Measurements from ENCODE around the gene C3orf85.
"Not testable (repeated sequence)": the region's sequence is repeated elsewhere in the genome, so short reads cannot be mapped to it uniquely, and the experiment has no call there.

Gene C3orf85

DNA sequence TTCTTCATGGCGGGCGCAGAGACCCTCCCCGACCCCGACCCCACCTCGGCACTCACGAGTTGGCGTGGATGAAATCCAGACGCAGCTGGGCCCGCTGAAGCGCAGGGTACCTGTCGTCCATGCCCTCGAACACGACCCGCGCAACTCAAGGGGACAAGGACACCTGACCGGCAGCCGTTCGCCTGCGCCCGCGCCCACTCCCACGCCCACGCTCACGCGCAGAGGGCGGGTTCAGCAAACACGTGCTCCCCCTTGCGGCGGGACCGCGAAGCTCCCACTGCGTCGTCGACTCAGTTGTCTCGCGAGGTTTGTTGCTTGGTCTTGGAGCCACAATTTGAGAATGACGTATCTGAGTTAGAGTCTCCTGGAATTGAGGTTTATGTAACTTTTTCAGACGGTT, 18.6 kb upstream of the C3orf85 start, which contains the start of gene MORC1:
MORC1 (minus strand) TSS at position 196 of the 400 bp plus-strand sequence; CDS start at position 121, 75 bp downstream.
- H3K27me3 ChIP-seq (replicated peaks; ENCODE audit: control insufficient read depth, insufficient read depth, low read length): no peaks in the 10 kb centered on the region
- no peak within 1 kb of the TSS for H3K4me3 ChIP-seq (ENCODE audit: low read length)
- no peaks in the 10 kb centered on the region for H3K9me3 ChIP-seq (ENCODE audit: control insufficient read depth, low read length)
- no peak for DNase-seq (ENCODE audit: low read depth)
- H3K36me3 ChIP-seq (ENCODE audit: control insufficient read depth, insufficient read depth, low read length, severe bottlenecking): no peaks in the 10 kb centered on the region
- H3K9ac ChIP-seq (ENCODE audit: low read length): no peak within 1 kb of the TSS
- H3K4me1 ChIP-seq (ENCODE audit: control insufficient read depth, insufficient read depth, low read length): no peaks in the 10 kb centered on the region

DNA sequence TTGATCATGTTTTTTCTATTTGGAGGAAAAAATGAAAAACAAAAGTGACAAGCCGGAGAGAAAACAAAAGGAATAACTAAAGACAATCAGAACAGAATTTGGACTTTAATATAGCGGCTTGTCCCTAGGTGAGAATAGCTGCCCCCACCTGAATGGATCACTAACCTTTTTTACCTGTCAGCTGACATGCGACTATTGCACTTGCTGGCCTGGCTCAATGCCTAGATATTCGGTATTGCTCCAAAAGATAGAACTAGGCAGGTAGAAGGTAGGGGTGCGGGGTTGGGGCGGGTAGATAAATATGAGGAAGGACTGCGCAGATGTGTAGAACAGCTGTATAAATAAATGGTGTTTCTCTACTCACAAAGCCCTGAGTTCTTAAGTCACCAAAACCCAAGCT, 17.9 kb upstream of the C3orf85 start:
- no peak for DNase-seq (ENCODE audit: low read depth)
- Histone ChIP-seq H3K27me3 (replicated peaks; ENCODE audit: control insufficient read depth, insufficient read depth, low read length) (no peaks in the 10 kb centered on the region), H3K4me3 (ENCODE audit: low read length) (no peak overlapping the region), H3K9ac (ENCODE audit: low read length) (no peak overlapping the region), H3K4me1 (ENCODE audit: control insufficient read depth, insufficient read depth, low read length) (no peaks in the 10 kb centered on the region), H3K36me3 (ENCODE audit: control insufficient read depth, insufficient read depth, low read length, severe bottlenecking) (no peaks in the 10 kb centered on the region), H3K9me3 (ENCODE audit: control insufficient read depth, low read length) (no peaks in the 10 kb centered on the region)

DNA sequence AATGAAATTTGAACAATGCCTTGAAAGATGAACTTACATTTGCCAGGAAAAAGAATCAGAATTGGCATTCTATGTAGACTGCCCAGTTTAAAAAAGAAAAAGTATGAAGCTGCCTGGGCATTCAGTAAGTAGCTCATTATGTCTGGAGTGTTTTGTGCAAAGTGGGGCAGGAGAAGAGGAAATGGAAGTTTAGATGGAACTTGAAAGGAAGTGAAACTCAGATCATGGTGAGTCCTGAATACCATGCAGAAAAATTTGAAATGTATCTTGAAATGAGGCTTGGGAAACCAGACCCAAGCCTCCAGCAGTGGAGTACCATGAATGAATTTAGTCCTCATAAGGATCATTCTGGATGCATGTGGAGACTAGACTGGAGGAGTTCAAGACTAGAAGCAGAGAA, 13.8 kb upstream of the C3orf85 start:
- Histone ChIP-seq H3K27me3 (replicated peaks; ENCODE audit: control insufficient read depth, insufficient read depth, low read length) (no peaks in the 10 kb centered on the region), H3K4me3 (ENCODE audit: low read length) (no peak overlapping the region), H3K9ac (ENCODE audit: low read length) (no peak overlapping the region), H3K36me3 (ENCODE audit: control insufficient read depth, insufficient read depth, low read length, severe bottlenecking) (no peaks in the 10 kb centered on the region), H3K4me1 (ENCODE audit: control insufficient read depth, insufficient read depth, low read length) (no peaks in the 10 kb centered on the region), H3K9me3 (ENCODE audit: control insufficient read depth, low read length) (no peaks in the 10 kb centered on the region)
- no peak for DNase-seq (ENCODE audit: low read depth)

DNA sequence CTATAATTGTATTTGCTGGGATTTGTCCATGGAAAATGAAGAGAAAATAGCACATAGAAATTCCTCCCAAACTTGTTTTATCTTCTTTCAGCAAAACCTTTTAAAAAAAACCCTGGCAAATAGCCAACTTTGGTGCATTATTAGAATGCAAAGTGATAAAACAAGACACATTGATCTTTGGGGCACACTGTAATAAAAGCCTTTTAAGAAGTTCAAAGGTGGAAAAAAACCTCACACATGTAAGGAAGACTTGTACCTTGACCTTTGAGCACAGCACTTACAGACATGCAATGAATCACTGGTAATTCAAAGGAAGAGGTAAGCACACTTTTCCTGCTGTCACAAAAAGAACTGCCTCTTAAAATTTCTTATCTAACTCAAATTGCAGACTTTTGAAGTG, 10.6 kb upstream of the C3orf85 start:
- Histone ChIP-seq H3K9ac (ENCODE audit: low read length) (no peak overlapping the region), H3K27me3 (replicated peaks; ENCODE audit: control insufficient read depth, insufficient read depth, low read length) (no peaks in the 10 kb centered on the region), H3K36me3 (ENCODE audit: control insufficient read depth, insufficient read depth, low read length, severe bottlenecking) (no peaks in the 10 kb centered on the region), H3K4me3 (ENCODE audit: low read length) (no peak overlapping the region), H3K9me3 (ENCODE audit: control insufficient read depth, low read length) (no peaks in the 10 kb centered on the region), H3K4me1 (ENCODE audit: control insufficient read depth, insufficient read depth, low read length) (no peaks in the 10 kb centered on the region)
- no peak for DNase-seq (ENCODE audit: low read depth)

DNA sequence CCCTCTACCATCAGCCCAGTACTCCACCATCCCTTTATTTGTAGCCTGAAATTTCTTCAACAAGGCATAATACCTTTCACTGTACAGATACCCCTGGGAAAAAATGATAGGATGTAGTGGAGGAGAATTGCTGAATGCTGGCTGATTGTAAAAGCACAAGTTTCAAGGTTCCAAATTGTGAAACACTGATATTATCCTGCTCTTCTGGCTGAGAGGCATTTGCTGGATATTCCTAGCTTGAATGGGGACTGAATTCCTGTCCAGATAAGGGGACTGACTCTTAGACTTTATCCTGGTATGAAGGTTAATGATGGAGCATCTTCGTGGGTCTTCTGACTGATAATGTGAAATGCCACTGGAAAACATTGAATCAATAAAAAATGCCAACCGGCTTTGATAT, 9.0 kb upstream of the C3orf85 start:
- Histone ChIP-seq H3K27me3 (replicated peaks; ENCODE audit: control insufficient read depth, insufficient read depth, low read length) (no peaks in the 10 kb centered on the region), H3K4me1 (ENCODE audit: control insufficient read depth, insufficient read depth, low read length) (no peaks in the 10 kb centered on the region), H3K9ac (ENCODE audit: low read length) (no peak overlapping the region), H3K4me3 (ENCODE audit: low read length) (no peak overlapping the region), H3K36me3 (ENCODE audit: control insufficient read depth, insufficient read depth, low read length, severe bottlenecking) (no peaks in the 10 kb centered on the region), H3K9me3 (ENCODE audit: control insufficient read depth, low read length) (no peaks in the 10 kb centered on the region)
- DNase-seq (ENCODE audit: low read depth): no peak

DNA sequence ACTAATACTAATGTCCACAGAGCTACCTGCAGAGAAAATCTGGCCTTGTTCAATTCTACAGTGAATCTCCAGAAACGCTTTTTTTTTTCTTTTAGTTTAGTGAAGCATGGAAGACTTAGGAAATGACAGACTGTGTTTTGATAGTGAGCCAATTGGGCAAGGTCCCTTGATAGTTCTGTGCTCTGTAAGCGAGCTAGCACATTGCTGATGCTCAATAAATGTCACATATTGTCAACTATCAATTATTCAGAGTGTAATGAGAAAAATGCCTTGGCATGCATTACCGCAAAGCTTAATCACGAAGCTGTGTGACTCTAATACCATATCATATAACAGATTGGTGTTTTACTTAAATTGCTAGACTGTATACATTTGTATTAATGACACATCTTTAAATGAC, 5.2 kb upstream of the C3orf85 start:
- Histone ChIP-seq H3K27me3 (replicated peaks; ENCODE audit: control insufficient read depth, insufficient read depth, low read length) (no peaks in the 10 kb centered on the region), H3K36me3 (ENCODE audit: control insufficient read depth, insufficient read depth, low read length, severe bottlenecking) (no peaks in the 10 kb centered on the region), H3K4me3 (ENCODE audit: low read length) (no peak overlapping the region), H3K4me1 (ENCODE audit: control insufficient read depth, insufficient read depth, low read length) (no peaks in the 10 kb centered on the region), H3K9me3 (ENCODE audit: control insufficient read depth, low read length) (no peaks in the 10 kb centered on the region), H3K9ac (ENCODE audit: low read length) (no peak overlapping the region)
- no peak for DNase-seq (ENCODE audit: low read depth)

DNA sequence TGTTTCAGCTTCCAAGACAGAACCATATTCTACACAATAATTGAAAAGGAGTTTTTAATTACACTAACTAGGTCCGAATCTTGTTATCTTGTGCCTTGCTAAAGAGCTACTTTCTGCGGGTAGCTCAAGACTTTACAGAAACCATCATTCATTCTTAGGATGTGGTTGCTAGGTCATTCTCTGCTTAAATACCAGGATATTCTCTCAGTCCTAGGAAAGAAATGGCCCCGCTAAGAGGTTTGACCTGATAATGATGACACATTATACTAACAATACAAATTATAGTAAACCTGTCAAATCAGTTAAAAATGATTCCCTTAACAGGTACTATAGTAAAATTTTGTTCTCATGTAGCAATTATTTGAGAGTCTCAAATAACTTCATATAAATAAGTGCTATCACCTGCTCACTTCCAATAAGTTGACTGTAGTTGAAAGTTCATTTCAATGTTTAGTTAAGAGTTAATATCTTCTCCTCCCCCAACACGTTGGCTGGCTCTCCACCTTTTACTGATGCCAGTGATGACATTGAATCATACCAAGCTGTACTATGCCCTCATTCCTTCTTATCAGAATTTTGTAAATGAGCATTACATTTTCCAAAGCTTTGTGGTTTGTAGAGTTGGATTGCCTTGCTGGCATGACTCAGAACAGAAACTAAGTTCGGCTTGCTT, 3.6 kb upstream of the C3orf85 start:
- no peak for DNase-seq (ENCODE audit: low read depth)
- H3K4me1 ChIP-seq (ENCODE audit: control insufficient read depth, insufficient read depth, low read length): no peaks in the 10 kb centered on the region
- H3K9me3 ChIP-seq (ENCODE audit: control insufficient read depth, low read length): no peaks in the 10 kb centered on the region
- H3K9ac ChIP-seq (ENCODE audit: low read length): no peak overlapping the region
- no peak overlapping the region for H3K4me3 ChIP-seq (ENCODE audit: low read length)
- no peaks in the 10 kb centered on the region for H3K36me3 ChIP-seq (ENCODE audit: control insufficient read depth, insufficient read depth, low read length, severe bottlenecking)
- no peaks in the 10 kb centered on the region for H3K27me3 ChIP-seq (replicated peaks; ENCODE audit: control insufficient read depth, insufficient read depth, low read length)

DNA sequence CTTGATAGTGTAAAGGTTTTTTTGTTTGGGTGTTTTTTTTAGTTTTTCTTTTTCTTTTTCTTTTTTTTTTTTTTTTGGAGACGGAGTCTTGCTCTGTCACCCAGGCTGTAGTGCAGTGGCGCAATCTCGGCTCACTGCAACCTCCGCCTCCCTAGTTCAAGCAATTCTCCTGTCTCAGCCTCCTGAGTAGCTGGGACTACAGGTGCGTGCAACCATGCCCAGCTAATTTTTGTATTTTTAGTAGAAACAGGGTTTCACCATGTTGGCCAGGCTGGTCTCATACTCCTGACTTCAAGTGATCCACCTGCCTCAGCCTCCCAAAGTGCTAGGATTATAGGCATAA, 3.1 kb upstream of the C3orf85 start:
- not testable (repeated sequence) for H3K36me3 ChIP-seq (ENCODE audit: control insufficient read depth, insufficient read depth, low read length, severe bottlenecking); H3K27me3 ChIP-seq (replicated peaks; ENCODE audit: control insufficient read depth, insufficient read depth, low read length); H3K9ac ChIP-seq (ENCODE audit: low read length); DNase-seq (ENCODE audit: low read depth); H3K4me1 ChIP-seq (ENCODE audit: control insufficient read depth, insufficient read depth, low read length); H3K4me3 ChIP-seq (ENCODE audit: low read length); H3K9me3 ChIP-seq (ENCODE audit: control insufficient read depth, low read length)

DNA sequence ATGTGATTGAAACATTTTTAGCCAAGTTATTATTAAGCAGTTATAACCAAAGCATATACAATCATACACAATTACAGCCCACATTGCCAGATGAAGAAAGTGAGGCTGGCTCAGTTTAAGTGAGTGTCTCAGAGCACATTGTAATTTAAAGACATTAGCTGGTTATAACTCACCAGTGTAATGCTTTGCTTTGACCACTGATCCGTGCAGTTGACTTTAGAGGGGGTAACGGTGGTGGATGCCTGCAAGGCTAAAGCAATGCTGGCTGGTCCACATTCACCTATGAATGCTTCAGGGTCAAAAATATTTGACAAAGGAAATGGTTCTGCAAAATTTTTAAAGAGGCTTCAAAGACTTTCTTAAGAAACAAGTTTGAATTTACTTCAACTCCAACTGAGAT, 1.2 kb downstream of the C3orf85 start:
- no peaks in the 10 kb centered on the region for H3K36me3 ChIP-seq (ENCODE audit: control insufficient read depth, insufficient read depth, low read length, severe bottlenecking)

DNA sequence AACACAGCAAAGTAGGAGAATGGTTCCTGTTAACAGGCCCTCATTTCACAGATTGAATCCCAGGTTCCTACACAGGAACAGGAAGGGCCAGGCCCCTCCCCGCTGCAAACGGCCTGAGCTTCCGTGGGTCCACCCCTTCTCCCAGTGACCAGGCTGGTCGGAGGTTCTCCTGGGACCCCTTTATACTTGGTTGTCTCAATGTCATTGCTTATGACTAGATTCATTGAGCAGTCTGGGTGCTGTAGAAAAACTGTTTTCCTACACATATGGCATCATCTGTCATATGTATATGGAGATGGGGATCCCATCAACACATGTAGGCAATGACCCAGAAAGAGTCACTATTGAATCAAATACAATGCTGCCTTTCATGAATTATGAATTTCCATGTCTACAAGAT, 3.8 kb downstream of the C3orf85 start:
- Histone ChIP-seq H3K4me3 (ENCODE audit: low read length) (no peak overlapping the region), H3K27me3 (replicated peaks; ENCODE audit: control insufficient read depth, insufficient read depth, low read length) (peaks cover 2% of the 10 kb centered on the region), H3K36me3 (ENCODE audit: control insufficient read depth, insufficient read depth, low read length, severe bottlenecking) (no peaks in the 10 kb centered on the region), H3K9me3 (ENCODE audit: control insufficient read depth, low read length) (no peaks in the 10 kb centered on the region), H3K9ac (ENCODE audit: low read length) (no peak overlapping the region), H3K4me1 (ENCODE audit: control insufficient read depth, insufficient read depth, low read length) (no peaks in the 10 kb centered on the region)
- DNase-seq (ENCODE audit: low read depth): no peak

More for the DNA sequence above, 1.2 kb downstream of the C3orf85 start:
- peaks cover 2% of the 10 kb centered on the region for H3K27me3 ChIP-seq (replicated peaks; ENCODE audit: control insufficient read depth, insufficient read depth, low read length)
- DNase-seq (ENCODE audit: low read depth): no peak
- H3K9ac ChIP-seq (ENCODE audit: low read length): no peak overlapping the region
- H3K4me3 ChIP-seq (ENCODE audit: low read length): no peak overlapping the region
- no peaks in the 10 kb centered on the region for H3K4me1 ChIP-seq (ENCODE audit: control insufficient read depth, insufficient read depth, low read length)
- no peaks in the 10 kb centered on the region for H3K9me3 ChIP-seq (ENCODE audit: control insufficient read depth, low read length)

DNA sequence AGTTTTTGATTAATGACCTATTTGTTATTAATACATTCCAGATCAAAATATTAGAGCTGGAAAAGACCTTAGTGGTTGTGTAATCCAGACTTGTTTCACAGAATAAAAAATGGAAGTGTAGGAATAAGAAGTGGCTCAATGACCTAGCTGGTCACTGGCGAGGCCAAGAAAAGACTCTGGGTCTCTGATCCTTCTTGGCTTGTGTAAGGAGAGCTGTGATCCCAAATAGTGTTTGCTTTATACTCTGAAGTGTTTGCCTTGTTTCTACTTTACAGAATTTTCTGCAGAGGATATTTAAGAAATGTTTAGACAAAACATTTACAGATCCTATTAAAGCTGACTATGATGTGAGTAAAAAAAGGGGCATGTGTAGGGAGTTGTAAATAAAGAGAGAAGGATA, 7.1 kb downstream of the C3orf85 start:
- Histone ChIP-seq H3K4me1 (ENCODE audit: control insufficient read depth, insufficient read depth, low read length) (no peaks in the 10 kb centered on the region), H3K9ac (ENCODE audit: low read length) (no peak overlapping the region), H3K27me3 (replicated peaks; ENCODE audit: control insufficient read depth, insufficient read depth, low read length) (peaks cover 2% of the 10 kb centered on the region), H3K36me3 (ENCODE audit: control insufficient read depth, insufficient read depth, low read length, severe bottlenecking) (no peaks in the 10 kb centered on the region), H3K9me3 (ENCODE audit: control insufficient read depth, low read length) (peaks cover 6% of the 10 kb centered on the region), H3K4me3 (ENCODE audit: low read length) (no peak overlapping the region)
- DNase-seq (ENCODE audit: low read depth): no peak

DNA sequence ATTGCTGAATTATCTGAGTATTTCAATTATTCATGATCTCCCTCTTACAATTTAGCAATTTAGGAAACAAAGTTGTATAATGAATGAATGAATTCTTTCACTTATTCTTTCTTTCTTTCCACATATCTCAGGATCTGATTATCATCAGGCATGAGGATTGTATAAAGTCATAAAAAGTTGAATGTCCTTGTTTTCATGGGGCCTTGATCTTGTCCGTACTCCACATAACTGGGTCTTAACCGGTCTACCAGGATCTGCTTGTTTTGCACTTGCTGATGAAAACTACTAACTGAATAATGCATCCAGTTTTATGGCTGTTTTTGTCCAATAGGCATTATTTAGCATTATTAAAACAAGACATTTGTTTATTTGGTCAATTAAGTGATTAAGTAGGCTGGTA, 12.6 kb downstream of the C3orf85 start:
- peaks cover 6% of the 10 kb centered on the region for H3K9me3 ChIP-seq (ENCODE audit: control insufficient read depth, low read length)
- no peaks in the 10 kb centered on the region for H3K4me1 ChIP-seq (ENCODE audit: control insufficient read depth, insufficient read depth, low read length)
- no peaks in the 10 kb centered on the region for H3K36me3 ChIP-seq (ENCODE audit: control insufficient read depth, insufficient read depth, low read length, severe bottlenecking)
- no peak overlapping the region for H3K9ac ChIP-seq (ENCODE audit: low read length)
- no peak overlapping the region for H3K4me3 ChIP-seq (ENCODE audit: low read length)
- H3K27me3 ChIP-seq (replicated peaks; ENCODE audit: control insufficient read depth, insufficient read depth, low read length): no peaks in the 10 kb centered on the region
- no peak for DNase-seq (ENCODE audit: low read depth)
